UCSD-AML1 (cell line): ENCODE results near the gene BARD1.
"Not testable (repeated sequence)": the region's sequence is repeated elsewhere in the genome, so short reads cannot be mapped to it uniquely, and the experiment has no call there.

Experiments
- DNase-seq: peaks from one replicate; lab custom pipeline; 2025; ENCODE audit not compliant: unreplicated experiment; lab: John Stamatoyannopoulos, UW

The BARD1 gene

GRCh38 chr2:214772443-214773015 is 37.0 kb downstream of the BARD1 start:
- no peak for DNase-seq

- no peak for DNase-seq
Measured at GRCh38 chr2:214765180-214765579, 44.3 kb downstream of the BARD1 start.

- no peak for DNase-seq
Measured at GRCh38 chr2:214753455-214753854, 56.0 kb downstream of the BARD1 start.

GRCh38 chr2:214750529-214750928 is 59.0 kb downstream of the BARD1 start:
- no peak for DNase-seq

GRCh38 chr2:214747992-214748391 is 61.5 kb downstream of the BARD1 start:
- no peak for DNase-seq

GRCh38 chr2:214742119-214742518 is 67.4 kb downstream of the BARD1 start:
- no peak for DNase-seq

GRCh38 chr2:214740867-214741395 is 68.6 kb downstream of the BARD1 start:
- no peak for DNase-seq

GRCh38 chr2:214737188-214737587 is 72.3 kb downstream of the BARD1 start:
- DNase-seq: no peak

- DNase-seq: no peak
Measured at GRCh38 chr2:214730800-214731407, 78.6 kb downstream of the BARD1 start.

- DNase-seq: no peak
Measured at GRCh38 chr2:214730248-214730647, 79.2 kb downstream of the BARD1 start.

- DNase-seq: no peak
Measured at GRCh38 chr2:214724741-214725140, 84.7 kb downstream of the BARD1 start.

- not testable (repeated sequence) for DNase-seq
Measured at GRCh38 chr2:214717837-214718236, 91.6 kb downstream of the BARD1 start.

- DNase-seq: no peak
Measured at GRCh38 chr2:214716811-214717560, 92.5 kb downstream of the BARD1 start.

GRCh38 chr2:214715025-214715424 is 94.5 kb downstream of the BARD1 start:
- no peak for DNase-seq

- no peak for DNase-seq
Measured at GRCh38 chr2:214713080-214713830, 96.2 kb downstream of the BARD1 start.

GRCh38 chr2:214710729-214711128 is 98.8 kb downstream of the BARD1 start:
- DNase-seq: no peak

GRCh38 chr2:214706986-214707385 is 102.5 kb downstream of the BARD1 start:
- DNase-seq: no peak

- no peak for DNase-seq
Measured at GRCh38 chr2:214699236-214699635, 110.2 kb downstream of the BARD1 start.

- no peak for DNase-seq
Measured at GRCh38 chr2:214696681-214697080, 112.8 kb downstream of the BARD1 start.

- no peak for DNase-seq
Measured at GRCh38 chr2:214695789-214696188, 113.7 kb downstream of the BARD1 start.

- DNase-seq: not testable (repeated sequence)
Measured at GRCh38 chr2:214683557-214683956, 125.9 kb downstream of the BARD1 start.
